ENCODE data around the gene PODXL2. TPM values are rescaled to one million over a fixed set of nuclear protein-coding genes. Genes with fewer than 3 reads are reported as not detected.
"Not testable (repeated sequence)": the region's sequence is repeated elsewhere in the genome, so short reads cannot be mapped to it uniquely, and the experiment has no call there.

PODXL2 gene
- total RNA-seq, 1 experiment from 2014 or later, result 15.3 TPM

DNA sequence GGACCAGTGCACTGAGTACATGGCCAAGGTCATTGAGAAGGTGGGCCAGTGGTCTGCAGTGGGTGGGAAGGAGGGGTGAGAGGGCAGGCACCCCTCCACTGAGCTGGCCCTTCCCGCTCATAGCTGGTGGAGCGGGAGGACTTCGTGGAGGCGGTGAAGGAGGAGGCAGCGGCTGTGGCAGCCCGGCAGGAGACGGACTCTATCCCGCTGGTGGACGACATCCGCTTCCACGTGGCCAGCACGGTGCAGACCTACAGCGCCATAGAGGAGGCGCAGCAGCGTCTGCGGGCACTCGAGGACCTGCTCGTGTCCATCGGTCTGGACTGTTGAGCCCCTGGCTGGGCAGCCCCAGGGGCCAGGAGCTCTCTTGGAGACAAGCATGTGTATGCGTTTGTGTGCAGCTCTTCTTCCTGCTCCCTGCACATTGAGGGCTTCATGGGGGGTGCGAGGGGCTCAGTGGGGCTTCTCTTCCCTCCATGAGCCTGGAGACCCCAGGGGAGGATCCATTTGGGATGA lies 51.2 kb downstream of the PODXL2 start:
- Histone ChIP-seq H3K36me3 (ENCODE audit: control insufficient read depth, insufficient read depth, low read length) (no peaks in the 10 kb centered on the region), H3K9me3 (ENCODE audit: control insufficient read depth, insufficient read depth, low read depth, low read length) (no peaks in the 10 kb centered on the region), H3K27me3 (ENCODE audit: control insufficient read depth, insufficient read depth, low read length) (no peaks in the 10 kb centered on the region), H3K4me1 (ENCODE audit: control insufficient read depth, insufficient read depth, low read length) (no peaks in the 10 kb centered on the region), H3K27ac (ENCODE audit: low read length) (no peak overlapping the region), H3K4me3 (ENCODE audit: low read depth in 2 of 2, low read length in 2 of 2) (no peak overlapping the region)
- TF ChIP-seq POLR2AphosphoS5 (IDR thresholded peaks at IDR 0.05; ENCODE audit: low read depth, low read length), result no peak
- in situ Hi-C loops (cut with HindIII; ENCODE audit: low pct_unique_long_range_greater_than_20kb, low sequenced_read_pairs) (no loop called here), intact Hi-C loops (cut with micrococcal nuclease; ENCODE audit: unreplicated experiment) (no loop called here)
- ATAC-seq, result no peak
- DNase-seq (ENCODE audit: low read depth, low spot score), result no peak
- BruUV-seq (replicated peaks), result no TSS peak
- ChIA-PET CTCF (interaction anchor here (0.6 to 0.7 kb wide), 2 partner anchors 32 to 67 kb away, joined by 3 to 4 read pairs; no protein-coding TSS in a partner anchor), POLR2A (no interaction called here)

DNA sequence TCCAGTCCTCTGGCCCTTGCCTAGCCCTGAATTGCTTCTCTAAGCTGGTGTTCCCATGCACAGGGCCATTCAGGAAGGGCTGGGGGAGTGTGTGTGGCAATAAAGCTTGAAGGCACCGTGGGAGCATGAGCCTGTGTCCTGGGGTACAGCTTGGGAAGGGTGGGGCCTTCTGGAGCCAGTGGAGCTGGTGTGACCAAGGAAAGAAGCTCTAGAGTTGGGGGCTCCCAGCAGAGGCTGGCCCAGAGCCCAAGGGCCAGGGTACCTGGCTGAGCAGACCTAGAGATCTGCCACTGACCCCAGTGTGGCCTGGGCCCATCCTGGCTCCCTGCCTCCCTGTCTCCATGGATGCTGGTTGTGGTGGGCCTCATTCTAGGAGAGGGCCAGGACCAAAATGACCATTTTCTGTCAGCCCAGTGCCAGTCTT lies 51.8 kb downstream of the PODXL2 start:
- H3K9me3 ChIP-seq (ENCODE audit: control insufficient read depth, insufficient read depth, low read depth, low read length), result no peaks in the 10 kb centered on the region
- no peaks in the 10 kb centered on the region for H3K4me1 ChIP-seq (ENCODE audit: control insufficient read depth, insufficient read depth, low read length)
- in situ Hi-C loops (cut with HindIII; ENCODE audit: low pct_unique_long_range_greater_than_20kb, low sequenced_read_pairs), result no loop called here
- intact Hi-C loops (cut with micrococcal nuclease; ENCODE audit: unreplicated experiment), result no loop called here
- CTCF ChIA-PET, result no interaction called here
- POLR2A ChIA-PET, result no interaction called here
- no TSS peak for BruUV-seq (replicated peaks)
- DNase-seq (ENCODE audit: low read depth, low spot score) (no peak), ATAC-seq (no peak)
- no peaks in the 10 kb centered on the region for H3K27me3 ChIP-seq (ENCODE audit: control insufficient read depth, insufficient read depth, low read length)
- H3K36me3 ChIP-seq (ENCODE audit: control insufficient read depth, insufficient read depth, low read length), result no peaks in the 10 kb centered on the region
- H3K27ac ChIP-seq (ENCODE audit: low read length), result no peak overlapping the region
- H3K4me3 ChIP-seq (ENCODE audit: low read depth in 2 of 2, low read length in 2 of 2), result no peak overlapping the region
- TF ChIP-seq, protein P1, sequence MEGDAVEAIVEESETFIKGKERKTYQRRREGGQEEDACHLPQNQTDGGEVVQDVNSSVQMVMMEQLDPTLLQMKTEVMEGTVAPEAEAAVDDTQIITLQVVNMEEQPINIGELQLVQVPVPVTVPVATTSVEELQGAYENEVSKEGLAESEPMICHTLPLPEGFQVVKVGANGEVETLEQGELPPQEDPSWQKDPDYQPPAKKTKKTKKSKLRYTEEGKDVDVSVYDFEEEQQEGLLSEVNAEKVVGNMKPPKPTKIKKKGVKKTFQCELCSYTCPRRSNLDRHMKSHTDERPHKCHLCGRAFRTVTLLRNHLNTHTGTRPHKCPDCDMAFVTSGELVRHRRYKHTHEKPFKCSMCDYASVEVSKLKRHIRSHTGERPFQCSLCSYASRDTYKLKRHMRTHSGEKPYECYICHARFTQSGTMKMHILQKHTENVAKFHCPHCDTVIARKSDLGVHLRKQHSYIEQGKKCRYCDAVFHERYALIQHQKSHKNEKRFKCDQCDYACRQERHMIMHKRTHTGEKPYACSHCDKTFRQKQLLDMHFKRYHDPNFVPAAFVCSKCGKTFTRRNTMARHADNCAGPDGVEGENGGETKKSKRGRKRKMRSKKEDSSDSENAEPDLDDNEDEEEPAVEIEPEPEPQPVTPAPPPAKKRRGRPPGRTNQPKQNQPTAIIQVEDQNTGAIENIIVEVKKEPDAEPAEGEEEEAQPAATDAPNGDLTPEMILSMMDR (IDR thresholded peaks at IDR 0.05), result no peak
- TF ChIP-seq TCF7L2 (IDR thresholded peaks at IDR 0.05; ENCODE audit: low read depth, low read length), result no peak
- TF ChIP-seq, protein P2, sequence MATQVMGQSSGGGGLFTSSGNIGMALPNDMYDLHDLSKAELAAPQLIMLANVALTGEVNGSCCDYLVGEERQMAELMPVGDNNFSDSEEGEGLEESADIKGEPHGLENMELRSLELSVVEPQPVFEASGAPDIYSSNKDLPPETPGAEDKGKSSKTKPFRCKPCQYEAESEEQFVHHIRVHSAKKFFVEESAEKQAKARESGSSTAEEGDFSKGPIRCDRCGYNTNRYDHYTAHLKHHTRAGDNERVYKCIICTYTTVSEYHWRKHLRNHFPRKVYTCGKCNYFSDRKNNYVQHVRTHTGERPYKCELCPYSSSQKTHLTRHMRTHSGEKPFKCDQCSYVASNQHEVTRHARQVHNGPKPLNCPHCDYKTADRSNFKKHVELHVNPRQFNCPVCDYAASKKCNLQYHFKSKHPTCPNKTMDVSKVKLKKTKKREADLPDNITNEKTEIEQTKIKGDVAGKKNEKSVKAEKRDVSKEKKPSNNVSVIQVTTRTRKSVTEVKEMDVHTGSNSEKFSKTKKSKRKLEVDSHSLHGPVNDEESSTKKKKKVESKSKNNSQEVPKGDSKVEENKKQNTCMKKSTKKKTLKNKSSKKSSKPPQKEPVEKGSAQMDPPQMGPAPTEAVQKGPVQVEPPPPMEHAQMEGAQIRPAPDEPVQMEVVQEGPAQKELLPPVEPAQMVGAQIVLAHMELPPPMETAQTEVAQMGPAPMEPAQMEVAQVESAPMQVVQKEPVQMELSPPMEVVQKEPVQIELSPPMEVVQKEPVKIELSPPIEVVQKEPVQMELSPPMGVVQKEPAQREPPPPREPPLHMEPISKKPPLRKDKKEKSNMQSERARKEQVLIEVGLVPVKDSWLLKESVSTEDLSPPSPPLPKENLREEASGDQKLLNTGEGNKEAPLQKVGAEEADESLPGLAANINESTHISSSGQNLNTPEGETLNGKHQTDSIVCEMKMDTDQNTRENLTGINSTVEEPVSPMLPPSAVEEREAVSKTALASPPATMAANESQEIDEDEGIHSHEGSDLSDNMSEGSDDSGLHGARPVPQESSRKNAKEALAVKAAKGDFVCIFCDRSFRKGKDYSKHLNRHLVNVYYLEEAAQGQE (IDR thresholded peaks at IDR 0.05; ENCODE audit: insufficient read depth in 1 of 2, low read depth in 2 of 2, low read length in 1 of 2), result no peak

DNA sequence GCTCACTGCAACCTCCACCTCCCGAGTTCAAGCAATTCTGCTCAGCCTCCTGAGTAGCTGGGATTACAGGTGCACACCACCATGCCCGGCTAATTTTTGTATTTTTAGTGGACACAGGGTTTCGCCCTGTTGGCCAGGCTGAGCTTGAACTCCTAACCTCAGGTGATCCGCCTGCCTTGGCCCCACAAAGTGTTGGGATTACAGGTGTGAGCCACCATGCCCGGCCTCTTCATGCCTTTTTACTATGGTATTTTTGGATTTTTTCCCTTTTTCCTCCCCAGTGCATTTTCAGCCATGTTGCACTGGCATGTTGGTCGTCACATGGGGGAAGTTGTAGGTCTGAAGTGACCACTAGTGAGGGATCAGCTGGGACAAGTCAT lies 53.2 kb downstream of the PODXL2 start:
- H3K9me3 ChIP-seq (ENCODE audit: control insufficient read depth, insufficient read depth, low read depth, low read length); in situ Hi-C loops (cut with HindIII; ENCODE audit: low pct_unique_long_range_greater_than_20kb, low sequenced_read_pairs); H3K4me3 ChIP-seq (ENCODE audit: low read depth in 2 of 2, low read length in 2 of 2); H3K36me3 ChIP-seq (ENCODE audit: control insufficient read depth, insufficient read depth, low read length); BruUV-seq (replicated peaks); H3K27me3 ChIP-seq (ENCODE audit: control insufficient read depth, insufficient read depth, low read length); intact Hi-C loops (cut with micrococcal nuclease; ENCODE audit: unreplicated experiment); H3K27ac ChIP-seq (ENCODE audit: low read length); H3K4me1 ChIP-seq (ENCODE audit: control insufficient read depth, insufficient read depth, low read length); CTCF ChIA-PET; ATAC-seq; DNase-seq (ENCODE audit: low read depth, low spot score): not testable (repeated sequence)
- POLR2A ChIA-PET, result interaction anchor here (0.6 kb wide), 1 partner anchor 71 kb away, joined by 3 read pairs; no protein-coding TSS in a partner anchor

Data from Panc1 (cell line).